SK-N-SH treated with all-trans-retinoic acid at 6 μM for 48 hours (cell line): ENCODE results near the gene GLRX.

Experiments used
- CSDC2 ChIP-seq: fragments of 250-450 bp; sonication (Bioruptor Pico); IDR thresholded peaks from 2 replicates; pipeline ENCODE4 v1.5.0; 2020; ENCODE audit warnings: mild to moderate bottlenecking, moderate library complexity
- ESRRG ChIP-seq: fragments of 250-450 bp; sonication (Bioruptor Pico); IDR thresholded peaks from 2 replicates; pipeline ENCODE4 v1.6.1; 2021; ENCODE audit warnings: mild to moderate bottlenecking
- ISL1 ChIP-seq: fragments of 250-450 bp; sonication (Bioruptor Pico); IDR thresholded peaks from 2 replicates; pipeline ENCODE4 v2.1.2; 2022; ENCODE audit warnings: mild to moderate bottlenecking, moderate library complexity
- OSR1 ChIP-seq: fragments of 250-450 bp; sonication (Bioruptor Pico); IDR thresholded peaks from 2 replicates; pipeline ENCODE4 v1.8.0; 2022; ENCODE audit warnings: moderate library complexity, mild to moderate bottlenecking, inconsistent platforms
- RARB ChIP-seq: fragments of 250-450 bp; sonication (Bioruptor Pico); IDR thresholded peaks from 2 replicates; pipeline ENCODE4 v1.8.0; 2021; ENCODE audit warnings: mild to moderate bottlenecking, moderate library complexity
- ZC3H10 ChIP-seq: fragments of 250-450 bp; sonication (Bioruptor Pico); IDR thresholded peaks from 2 replicates; pipeline ENCODE4 v1.5.1; 2021; ENCODE audit warnings: mild to moderate bottlenecking, moderate library complexity
- ZNF565 ChIP-seq: fragments of 450-650 bp; formaldehyde crosslinking; conservative IDR thresholded peaks from 2 replicates; pipeline ENCODE4 v1.5.0; 2020; ENCODE audit warnings: low read depth, mild to moderate bottlenecking, moderate library complexity
- TF ChIP-seq, protein P1 (sequence below): fragments of 250-450 bp; sonication (Bioruptor Pico); IDR thresholded peaks from 2 replicates; pipeline ENCODE4 v1.8.0; 2020; ENCODE audit warnings: mild to moderate bottlenecking, moderate library complexity, borderline replicate concordance

DNA sequence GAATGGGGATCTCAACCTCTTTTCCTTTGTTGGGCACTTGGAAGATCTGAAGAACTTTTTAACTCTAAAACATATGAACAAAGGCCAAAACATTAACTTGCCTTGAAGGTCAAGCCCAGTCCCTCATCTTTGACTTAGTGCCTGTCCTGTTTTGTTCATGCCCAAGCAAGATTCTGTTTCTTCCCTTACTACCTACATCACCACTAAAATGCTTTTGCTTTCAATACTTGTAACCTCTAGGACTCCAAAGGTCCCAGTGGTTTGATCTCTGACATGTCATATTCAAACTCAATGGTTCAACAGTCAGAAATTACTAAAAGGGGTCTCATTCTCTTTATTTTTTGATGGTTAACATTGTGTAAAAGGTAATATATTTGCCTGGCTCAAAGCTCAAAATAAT, 24.0 kb downstream of the GLRX start:
- TF ChIP-seq, protein P1, sequence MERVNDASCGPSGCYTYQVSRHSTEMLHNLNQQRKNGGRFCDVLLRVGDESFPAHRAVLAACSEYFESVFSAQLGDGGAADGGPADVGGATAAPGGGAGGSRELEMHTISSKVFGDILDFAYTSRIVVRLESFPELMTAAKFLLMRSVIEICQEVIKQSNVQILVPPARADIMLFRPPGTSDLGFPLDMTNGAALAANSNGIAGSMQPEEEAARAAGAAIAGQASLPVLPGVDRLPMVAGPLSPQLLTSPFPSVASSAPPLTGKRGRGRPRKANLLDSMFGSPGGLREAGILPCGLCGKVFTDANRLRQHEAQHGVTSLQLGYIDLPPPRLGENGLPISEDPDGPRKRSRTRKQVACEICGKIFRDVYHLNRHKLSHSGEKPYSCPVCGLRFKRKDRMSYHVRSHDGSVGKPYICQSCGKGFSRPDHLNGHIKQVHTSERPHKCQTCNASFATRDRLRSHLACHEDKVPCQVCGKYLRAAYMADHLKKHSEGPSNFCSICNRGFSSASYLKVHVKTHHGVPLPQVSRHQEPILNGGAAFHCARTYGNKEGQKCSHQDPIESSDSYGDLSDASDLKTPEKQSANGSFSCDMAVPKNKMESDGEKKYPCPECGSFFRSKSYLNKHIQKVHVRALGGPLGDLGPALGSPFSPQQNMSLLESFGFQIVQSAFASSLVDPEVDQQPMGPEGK = no peak
- TF ChIP-seq ZC3H10 (CRISPR knock-in tag) (no peak), OSR1 (CRISPR knock-in tag) (no peak), ISL1 (no peak), CSDC2 (CRISPR knock-in tag) (no peak), RARB (no peak), ZNF565 (CRISPR knock-in tag) (no peak), ESRRG (CRISPR knock-in tag) (no peak)
